Esophagus (tissue), 2 donors: ENCODE results near the gene PRIM2. TPM values are rescaled to one million over a fixed set of nuclear protein-coding genes. Genes with fewer than 3 reads are reported as not detected.
"Not testable (repeated sequence)": the region's sequence is repeated elsewhere in the genome, so short reads cannot be mapped to it uniquely, and the experiment has no call there.

Experiments used
- H3K27ac ChIP-seq, 2 donors: one replicate each; pipeline ENCODE4 v1.5.1; 2013; ENCODE audit warnings: low read depth in 2 of 2, mild to moderate bottlenecking in 2 of 2, inconsistent platforms in 1 of 2, low read length in 1 of 2, moderate library complexity in 1 of 2
- H3K27me3 ChIP-seq, 2 donors: one replicate each; pipeline ENCODE4 v1.6.1; 2013; ENCODE audit warnings: low read length in 2 of 2, control low read depth in 1 of 2, mild to moderate bottlenecking in 1 of 2; ENCODE audit not compliant: insufficient read depth in 2 of 2, control insufficient read depth in 1 of 2
- H3K36me3 ChIP-seq, 2 donors: one replicate each; pipeline ENCODE4 v1.6.1; 2013; ENCODE audit warnings: low read length in 1 of 2; ENCODE audit not compliant: control insufficient read depth in 2 of 2, insufficient read depth in 2 of 2
- H3K4me1 ChIP-seq, 2 donors: one replicate each; pipeline ENCODE4 v1.6.1; 2013; ENCODE audit warnings: low read length in 1 of 2; ENCODE audit not compliant: control insufficient read depth in 2 of 2, insufficient read depth in 2 of 2
- H3K4me3 ChIP-seq, 2 donors: one replicate each; pipeline ENCODE4 v1.5.1; 2013; ENCODE audit warnings: low read length in 2 of 2, mild to moderate bottlenecking in 2 of 2, low read depth in 1 of 2, moderate library complexity in 1 of 2
- H3K9me3 ChIP-seq, 2 donors: one replicate each; pipeline ENCODE4 v1.6.1; 2013; ENCODE audit warnings: mild to moderate bottlenecking in 2 of 2, low read depth in 1 of 2, low read length in 1 of 2, moderate library complexity in 1 of 2; ENCODE audit not compliant: control insufficient read depth in 2 of 2, insufficient read depth in 1 of 2
- WGBS, 2 donors: extraction: QIAGEN DNeasy Blood & Tissue Kit; methylation state at CpG; one replicate each; pipeline ENCODE4 v1.1.7; 2013; 5-methylcytosine and 5-hydroxymethylcytosine counted together
- polyA plus RNA-seq, 2 donors: library from polyadenylated mRNA; stranded (reverse); fragments of 200-250 nt; gene quantifications; one replicate each; pipeline ENCODE4 v1.2.3, GENCODE V29; 2013
- donor health status: healthy with polysubstance abuse.
- donor health status: Bipolar disorder and iron deficiency.

The PRIM2 gene
- polyA plus RNA-seq, 2 donors, result 3.7 to 4.5 TPM

DNA sequence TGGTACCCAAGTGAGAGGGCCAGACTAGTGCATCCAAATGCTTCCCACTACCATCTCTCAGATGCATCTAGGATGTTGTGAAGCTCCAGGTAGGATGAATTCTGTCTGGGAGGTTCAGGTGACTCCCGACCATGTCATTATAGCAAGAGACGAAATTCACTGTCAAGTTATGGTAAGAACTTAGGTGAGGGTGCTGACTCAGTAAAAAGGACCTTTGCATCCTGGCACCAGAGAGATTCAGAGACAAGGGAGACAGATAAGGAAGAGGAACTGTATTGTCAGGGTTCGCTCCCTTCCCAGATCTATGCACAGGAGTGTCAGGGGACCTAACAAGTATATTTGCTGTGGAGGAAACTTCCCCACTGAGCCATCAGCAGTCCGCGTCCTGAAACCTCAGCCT is 11.2 kb upstream of the PRIM2 start:
- H3K27ac ChIP-seq, result no peak overlapping the region
- WGBS, 2 donors, result 66% methylated on average over 5 of the region's 5 CpGs
- no peak overlapping the region for H3K4me3 ChIP-seq
- no peaks in the 10 kb centered on the region for H3K36me3 ChIP-seq
- H3K27me3 ChIP-seq, result no peaks in the 10 kb centered on the region
- peaks cover 0 to 2% of the 10 kb centered on the region in 2 donors for H3K4me1 ChIP-seq
- no peaks in the 10 kb centered on the region for H3K9me3 ChIP-seq

DNA sequence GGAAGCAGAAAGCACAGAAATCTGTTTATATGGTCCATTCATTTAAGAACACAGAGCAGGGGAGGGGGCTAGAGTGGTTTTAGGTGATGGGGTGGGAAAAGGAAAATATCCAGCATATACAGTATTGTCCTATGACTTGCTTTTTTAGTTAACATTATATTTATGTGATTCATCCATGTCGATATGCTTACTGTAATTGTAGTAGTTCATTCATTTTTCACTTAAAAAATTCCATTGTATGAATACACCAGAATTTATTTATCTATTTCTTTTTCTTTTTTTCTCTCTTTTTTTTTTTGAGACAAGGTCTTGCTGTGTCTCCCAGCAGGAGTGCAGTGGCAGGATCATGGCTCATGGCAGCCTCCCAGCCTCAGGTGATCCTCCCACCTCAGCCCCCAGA is 9.6 kb upstream of the PRIM2 start:
- WGBS, 2 donors, result 80 to 81% methylated on average over 1 of the region's 1 CpG

DNA sequence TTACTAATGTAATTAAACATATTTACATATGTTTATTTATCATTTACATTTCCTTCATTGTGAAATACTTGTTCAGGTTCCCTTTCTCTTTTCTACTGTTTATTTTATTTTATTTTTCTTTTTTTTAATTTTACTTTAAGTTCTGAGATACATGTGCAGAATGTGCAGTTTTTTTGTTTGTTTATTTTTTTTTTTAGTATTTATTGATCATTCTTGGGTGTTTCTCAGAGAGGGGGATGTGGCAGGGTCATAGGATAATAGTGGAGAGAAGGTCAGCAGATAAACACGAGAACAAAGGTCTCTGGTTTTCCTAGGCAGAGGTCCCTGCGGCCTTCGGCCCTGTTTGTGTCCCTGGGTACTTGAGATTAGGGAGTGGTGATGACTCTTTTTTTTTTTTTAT is 8.7 kb upstream of the PRIM2 start:
- H3K4me1 ChIP-seq, H3K36me3 ChIP-seq, H3K27ac ChIP-seq, H3K4me3 ChIP-seq, H3K27me3 ChIP-seq, H3K9me3 ChIP-seq: not testable (repeated sequence)
- 51 to 94% methylated on average over 2 of the region's 3 CpGs for WGBS, 2 donors

More for the DNA sequence above, 9.6 kb upstream of the PRIM2 start:
- Histone ChIP-seq H3K4me3 (no peak overlapping the region), H3K27ac (no peak overlapping the region), H3K27me3 (no peaks in the 10 kb centered on the region), H3K36me3 (no peaks in the 10 kb centered on the region), H3K4me1 (peaks cover 0 to 2% of the 10 kb centered on the region in 2 donors), H3K9me3 (no peaks in the 10 kb centered on the region)

DNA sequence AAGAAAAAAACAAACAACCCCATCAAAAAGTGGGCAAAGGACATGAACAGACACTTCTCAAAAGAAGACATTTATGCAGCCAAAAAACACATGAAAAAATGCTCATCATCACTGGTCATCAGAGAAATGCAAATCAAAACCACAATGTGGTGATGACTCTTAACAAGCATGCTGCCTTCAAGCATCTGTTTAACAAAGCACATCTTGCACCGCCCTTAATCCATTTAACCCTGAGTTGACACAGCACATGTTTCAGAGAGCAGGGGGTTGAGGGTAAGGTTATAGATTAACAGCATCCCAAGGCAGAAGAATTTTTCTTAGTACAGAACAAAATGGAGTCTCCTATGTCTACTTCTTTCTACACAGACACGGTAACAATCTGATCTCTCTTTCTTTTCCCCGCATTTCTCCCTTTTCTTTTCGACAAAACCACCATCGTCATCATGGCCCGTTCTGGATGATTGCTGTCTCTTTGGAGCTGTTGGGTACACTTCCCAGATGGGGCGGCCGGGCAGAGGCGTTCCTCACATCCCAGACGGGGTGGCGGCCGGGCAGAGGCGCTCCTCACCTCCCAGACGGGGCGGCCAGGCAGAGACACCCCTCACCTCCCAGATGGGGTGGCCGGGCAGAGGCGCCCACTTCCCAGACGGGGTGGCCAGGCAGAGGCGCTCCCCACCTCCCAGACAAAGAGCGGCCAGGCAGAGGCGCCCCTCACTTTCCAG is 7.2 kb upstream of the PRIM2 start:
- H3K4me1 ChIP-seq, H3K36me3 ChIP-seq, H3K9me3 ChIP-seq, H3K4me3 ChIP-seq, H3K27me3 ChIP-seq, H3K27ac ChIP-seq: not testable (repeated sequence)
- 93 to 95% methylated on average over 21 of the region's 21 CpGs for WGBS, 2 donors

DNA sequence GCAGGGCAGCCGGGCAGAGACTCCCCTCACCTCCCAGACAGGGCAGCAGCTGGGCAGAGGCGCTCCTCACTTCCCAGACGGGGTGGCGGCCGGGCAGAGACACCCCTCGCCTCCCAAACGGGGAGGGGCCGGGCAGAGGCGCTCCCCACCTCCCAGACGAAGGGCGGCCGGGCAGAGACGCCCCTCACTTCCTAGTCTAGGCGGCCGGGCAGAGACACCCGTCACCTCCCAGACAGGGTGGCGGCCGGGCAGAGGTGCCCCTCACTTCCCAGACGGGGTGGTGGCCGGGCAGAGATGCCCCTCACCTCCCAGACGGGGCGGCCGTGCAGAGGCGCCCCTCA is 6.6 kb upstream of the PRIM2 start:
- Histone ChIP-seq H3K27ac (no peak overlapping the region), H3K36me3 (no peaks in the 10 kb centered on the region), H3K27me3 (no peaks in the 10 kb centered on the region), H3K4me3 (no peak overlapping the region), H3K4me1 (no peaks in the 10 kb centered on the region), H3K9me3 (no peaks in the 10 kb centered on the region)
- WGBS, 2 donors, result 94 to 96% methylated on average over 24 of the region's 24 CpGs

DNA sequence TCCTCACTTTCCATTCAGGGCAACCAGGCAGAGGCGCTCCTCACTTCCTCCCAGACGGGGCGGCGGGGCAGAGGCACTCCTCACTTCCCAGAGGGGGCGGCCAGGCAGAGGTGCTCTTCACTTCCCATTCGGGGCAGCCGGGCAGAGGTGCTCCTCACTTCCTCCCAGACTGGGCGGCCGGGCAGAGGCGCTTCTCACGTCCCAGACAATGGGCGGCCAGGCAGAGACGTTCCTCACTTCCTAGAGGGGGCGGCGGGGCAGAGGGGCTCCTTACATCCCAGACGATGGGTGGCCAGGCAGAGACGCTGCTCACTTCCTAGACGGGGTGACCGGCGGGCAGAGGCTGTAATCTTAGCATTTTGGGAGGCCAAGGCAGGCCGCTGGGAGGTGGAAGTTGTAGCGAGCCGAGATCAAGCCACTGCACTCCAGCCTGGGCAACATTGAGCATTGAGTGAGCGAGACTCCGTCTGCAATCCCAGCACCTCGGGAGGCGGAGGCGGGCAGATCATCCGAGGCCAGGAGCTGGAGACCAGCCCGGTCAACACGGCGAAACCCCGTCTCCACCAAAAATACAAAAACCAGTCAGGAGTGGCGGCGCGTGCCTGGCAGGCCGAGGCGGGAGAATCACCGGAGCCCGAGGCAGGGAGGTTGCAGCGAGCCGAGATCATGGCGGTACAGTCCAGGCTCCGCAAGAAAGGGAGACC is 6.0 kb upstream of the PRIM2 start:
- H3K4me1 ChIP-seq, H3K36me3 ChIP-seq, H3K4me3 ChIP-seq, H3K9me3 ChIP-seq, H3K27me3 ChIP-seq, H3K27ac ChIP-seq: not testable (repeated sequence)
- 93 to 95% methylated on average over 38 to 43 of the region's 44 CpGs for WGBS, 2 donors

DNA sequence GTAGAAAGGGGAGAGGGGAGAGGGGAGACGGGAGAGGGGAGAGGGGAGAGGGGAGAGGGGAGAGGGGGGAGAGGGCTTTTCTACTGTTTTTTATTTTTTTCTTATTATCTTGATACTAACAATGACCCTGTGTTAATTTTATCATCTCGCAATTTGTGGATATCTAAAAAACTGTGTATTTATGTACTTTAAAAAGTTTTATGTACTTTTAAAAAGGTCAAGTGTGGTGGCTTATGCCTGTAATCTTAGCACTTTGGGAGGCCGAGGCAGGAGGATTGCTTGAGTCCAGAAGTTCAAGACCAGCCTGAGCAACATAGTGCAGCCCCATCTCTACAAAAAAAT is 5.5 kb upstream of the PRIM2 start:
- WGBS, 2 donors, result 89 to 96% methylated on average over 2 of the region's 3 CpGs
- H3K9me3 ChIP-seq, result no peaks in the 10 kb centered on the region
- H3K27ac ChIP-seq, result no peak overlapping the region
- no peaks in the 10 kb centered on the region for H3K36me3 ChIP-seq
- H3K4me3 ChIP-seq, result no peak overlapping the region
- H3K27me3 ChIP-seq, result no peaks in the 10 kb centered on the region
- H3K4me1 ChIP-seq, result no peaks in the 10 kb centered on the region

DNA sequence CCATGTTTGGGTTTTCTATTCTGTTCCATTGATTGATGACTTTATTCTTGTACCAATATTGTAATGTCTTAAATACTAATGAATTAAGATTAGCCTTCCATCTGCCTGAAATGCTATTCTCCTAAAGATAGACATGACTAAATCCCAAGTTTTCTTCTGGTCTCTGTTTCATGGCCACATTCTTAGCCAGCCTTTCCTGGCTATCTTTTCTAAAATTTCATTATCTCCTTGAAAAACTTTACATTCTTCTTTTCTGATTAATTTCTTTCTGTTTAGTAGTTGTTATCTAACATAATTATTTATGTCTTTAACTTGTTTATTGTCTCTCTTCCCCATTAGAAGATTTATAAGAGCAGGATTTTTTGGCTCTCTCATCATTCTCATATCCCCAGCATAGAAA is 4.4 kb upstream of the PRIM2 start:
- H3K4me3 ChIP-seq, result no peak overlapping the region
- no peaks in the 10 kb centered on the region for H3K9me3 ChIP-seq
- no peak overlapping the region for H3K27ac ChIP-seq
- no peaks in the 10 kb centered on the region for H3K4me1 ChIP-seq
- no peaks in the 10 kb centered on the region for H3K36me3 ChIP-seq
- no peaks in the 10 kb centered on the region for H3K27me3 ChIP-seq

DNA sequence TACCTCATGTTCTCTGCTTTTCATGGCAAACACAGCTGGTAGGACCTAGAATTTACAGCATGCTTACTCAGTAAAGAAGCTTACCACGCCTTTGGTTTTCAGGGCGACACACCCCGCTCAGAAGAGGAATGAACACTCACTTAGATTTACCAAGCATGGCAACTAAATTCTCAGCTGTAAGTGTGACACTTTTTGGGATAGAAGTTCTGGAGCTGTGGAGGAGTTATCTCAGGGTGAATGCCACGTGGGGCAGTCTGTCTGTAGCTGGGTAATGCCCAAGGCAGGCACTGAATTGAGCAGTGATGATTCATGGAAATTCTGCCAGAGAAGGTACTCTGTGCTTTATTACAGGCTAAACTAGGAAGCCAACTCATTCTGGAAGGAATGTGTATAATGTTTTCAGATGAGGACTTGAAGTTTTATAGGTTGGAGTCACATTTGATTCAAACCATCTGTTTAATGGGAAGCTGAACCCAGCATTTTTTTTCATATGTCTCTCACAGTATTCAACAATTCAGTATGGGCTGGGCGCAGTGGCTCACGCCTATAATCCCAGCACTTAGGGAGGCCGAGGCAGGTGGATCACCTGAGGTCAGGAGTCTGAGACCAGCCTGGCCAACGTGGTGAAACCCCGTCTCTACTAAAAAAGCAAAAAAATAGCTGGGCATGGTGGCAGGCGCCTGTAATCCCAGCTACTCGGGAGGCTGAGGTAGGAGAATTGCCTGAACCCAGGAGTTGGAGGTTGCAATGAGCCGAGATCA is 3.5 kb upstream of the PRIM2 start:
- WGBS, 2 donors, result 59 to 63% methylated on average over 12 of the region's 12 CpGs
- H3K27ac ChIP-seq, result peak overlapping the region; percentile 41 to 65
- no peaks in the 10 kb centered on the region for H3K36me3 ChIP-seq
- no peaks in the 10 kb centered on the region for H3K4me1 ChIP-seq
- no peak overlapping the region for H3K4me3 ChIP-seq
- no peaks in the 10 kb centered on the region for H3K9me3 ChIP-seq
- H3K27me3 ChIP-seq, result no peaks in the 10 kb centered on the region
